IPS DF 6.9 (cell line): ENCODE measurements around the gene PLS1.
A peak's percentile ranks its signal among the peaks of the same experiment; 100 is the strongest.
"Not testable (repeated sequence)": the region's sequence is repeated elsewhere in the genome, so short reads cannot be mapped to it uniquely, and the experiment has no call there.

Source experiments
- DNase-seq: peaks from one replicate; pipeline ENCODE4 v3.0.0-alpha.2; 2013; ENCODE audit warnings: low read depth, low spot score
- H3K27ac ChIP-seq: one replicate; pipeline ENCODE4 v1.5.1; 2013; ENCODE audit warnings: low read length, control low read depth
- H3K27me3 ChIP-seq: 2 replicates; pipeline ENCODE4 v1.6.1; 2013; ENCODE audit warnings: mild to moderate bottlenecking, low read length; ENCODE audit not compliant: control insufficient read depth, insufficient read depth
- H3K36me3 ChIP-seq: 2 replicates; pipeline ENCODE4 v1.6.1; 2013; ENCODE audit warnings: low read length; ENCODE audit not compliant: control insufficient read depth, insufficient read depth
- H3K4me1 ChIP-seq: 2 replicates; pipeline ENCODE4 v1.6.1; 2013; ENCODE audit warnings: low read length; ENCODE audit not compliant: control insufficient read depth, insufficient read depth
- H3K4me3 ChIP-seq: 2 replicates; pipeline ENCODE4 v1.5.1; 2013; ENCODE audit warnings: mild to moderate bottlenecking, low read length
- H3K9me3 ChIP-seq: 2 replicates; pipeline ENCODE4 v1.6.1; 2013; ENCODE audit warnings: low read length, inconsistent platforms; ENCODE audit not compliant: control insufficient read depth, insufficient read depth
- whole genome bisulfite sequencing: extraction: QIAGEN DNeasy Blood & Tissue Kit; methylation state at CpG from one replicate; pipeline ENCODE4 v1.1.7; 2013; ENCODE audit warnings: mixed read lengths, missing lambda C conversion rate; ENCODE audit not compliant: insufficient read length, insufficient coverage; 5-methylcytosine and 5-hydroxymethylcytosine counted together

PLS1 gene

GRCh38 chr3:142595581-142595950, 627 bp upstream of the PLS1 start:
- no CpG with 5 or more reads among the region's 7 CpGs for WGBS
- Histone ChIP-seq H3K4me3 (peak overlapping the region; percentile 72; the same call in 1 of the 2 replicates), H3K4me1 (0 out of 2 replicates have a peak, but pooled peaks cover 1% of the 10 kb centered on the region), H3K27me3 (no peaks in the 10 kb centered on the region), H3K36me3 (no peaks in the 10 kb centered on the region), H3K27ac (no peak overlapping the region), H3K9me3 (no peaks in the 10 kb centered on the region)
- no peak for DNase-seq

DNA sequence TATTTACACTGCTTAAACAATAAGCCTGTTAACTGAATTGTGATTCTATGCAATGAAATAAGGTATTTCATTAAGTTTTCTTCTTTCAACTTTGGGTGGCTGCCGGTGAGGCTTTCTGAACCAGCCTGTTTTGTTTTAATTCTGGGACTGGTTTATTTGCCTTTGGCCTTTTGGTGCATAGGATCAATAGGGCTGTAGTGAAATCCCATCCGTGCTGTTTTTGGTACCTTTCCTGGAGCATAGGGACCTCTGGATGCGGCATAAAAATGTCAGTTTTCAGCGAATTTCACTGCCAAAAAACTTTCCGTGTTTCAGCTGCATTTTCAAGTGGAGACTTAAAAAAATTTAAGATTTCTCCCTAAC, 514 bp downstream of the PLS1 start:
- Histone ChIP-seq H3K27me3 (no peaks in the 10 kb centered on the region), H3K4me1 (0 out of 2 replicates have a peak, but pooled peaks cover 1% of the 10 kb centered on the region), H3K36me3 (no peaks in the 10 kb centered on the region), H3K27ac (no peak overlapping the region), H3K4me3 (peak overlapping the region; percentile 72; the same call in 1 of the 2 replicates), H3K9me3 (no peaks in the 10 kb centered on the region)
- WGBS, result no CpG with 5 or more reads among the region's 5 CpGs
- no peak for DNase-seq

- H3K4me3 ChIP-seq, result no peak overlapping the region
- H3K27ac ChIP-seq, result no peak overlapping the region
- H3K27me3 ChIP-seq, result no peaks in the 10 kb centered on the region
- H3K36me3 ChIP-seq, result no peaks in the 10 kb centered on the region
- DNase-seq, result no peak
- 0 out of 2 replicates have a peak, but pooled peaks cover 1% of the 10 kb centered on the region for H3K4me1 ChIP-seq
- no CpG with 5 or more reads among the region's 3 CpGs for WGBS
- no peaks in the 10 kb centered on the region for H3K9me3 ChIP-seq
These were observed 1.7 kb downstream of the PLS1 start for GRCh38 chr3:142597906-142598305.

GRCh38 chr3:142601713-142602112, 5.5 kb downstream of the PLS1 start:
- H3K27ac ChIP-seq, result no peak overlapping the region
- no peaks in the 10 kb centered on the region for H3K27me3 ChIP-seq
- no peak overlapping the region for H3K4me3 ChIP-seq
- whole genome bisulfite sequencing, result no CpG with 5 or more reads among the region's 4 CpGs
- DNase-seq, result no peak
- H3K36me3 ChIP-seq, result no peaks in the 10 kb centered on the region
- H3K4me1 ChIP-seq, result no peaks in the 10 kb centered on the region
- no peaks in the 10 kb centered on the region for H3K9me3 ChIP-seq

DNA sequence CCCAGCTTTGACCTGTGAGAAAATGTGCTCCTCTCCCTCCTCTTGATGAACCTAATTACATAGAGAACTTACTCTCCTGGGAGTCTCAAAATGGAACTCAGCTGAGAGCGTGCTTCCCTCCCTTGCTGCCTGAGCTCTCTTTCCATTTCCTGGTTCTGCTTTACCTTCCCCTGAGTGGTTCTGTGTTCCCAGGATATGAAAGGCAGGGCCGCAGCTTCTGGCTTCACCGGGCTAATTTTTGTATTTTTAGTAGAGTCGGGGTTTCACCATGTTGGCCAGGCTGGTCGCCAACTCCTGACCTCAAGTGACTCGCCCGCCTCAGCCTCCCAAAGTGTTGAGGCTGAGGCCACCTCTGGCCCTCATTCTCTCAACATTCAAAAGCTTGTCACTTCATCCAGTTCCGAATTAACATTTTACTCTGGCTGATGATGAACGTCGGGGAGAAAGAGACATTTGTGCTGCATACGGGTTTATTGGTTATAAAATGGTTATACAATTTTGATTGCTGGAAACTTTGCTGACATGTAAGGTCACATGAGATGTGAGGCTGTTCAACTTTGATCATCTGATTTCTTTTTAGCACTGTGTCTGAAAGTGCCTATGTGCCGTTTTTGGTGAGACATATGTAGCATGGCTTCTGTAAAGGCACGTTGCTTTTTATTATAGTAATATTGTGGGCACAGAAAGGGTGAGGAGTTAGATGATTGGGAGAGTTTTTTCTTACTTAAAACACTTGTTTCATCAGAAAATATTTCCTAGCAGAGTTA, 6.6 kb downstream of the PLS1 start:
- no peak for DNase-seq
- H3K27me3 ChIP-seq, result no peaks in the 10 kb centered on the region
- H3K4me3 ChIP-seq, result no peak overlapping the region
- no peaks in the 10 kb centered on the region for H3K36me3 ChIP-seq
- no peaks in the 10 kb centered on the region for H3K4me1 ChIP-seq
- H3K27ac ChIP-seq, result no peak overlapping the region
- H3K9me3 ChIP-seq, result no peaks in the 10 kb centered on the region
- WGBS, result no CpG with 5 or more reads among the region's 13 CpGs

DNA sequence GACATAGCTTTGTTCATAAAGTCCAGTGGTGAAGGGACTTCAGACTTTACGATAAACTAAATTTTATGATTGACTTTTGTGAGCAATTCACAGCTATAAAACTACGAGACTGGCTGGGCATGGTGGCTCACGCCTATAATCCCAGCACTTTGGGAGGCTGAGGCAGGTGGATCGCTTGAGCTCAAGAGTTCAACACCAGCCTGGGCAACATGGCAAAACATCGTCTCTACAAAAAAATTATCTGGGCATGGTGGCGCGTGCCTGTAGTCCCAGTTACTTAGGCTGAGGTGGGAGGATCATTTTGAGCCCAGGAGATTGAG, 7.2 kb downstream of the PLS1 start:
- H3K27ac ChIP-seq, H3K9me3 ChIP-seq, H3K4me3 ChIP-seq, H3K27me3 ChIP-seq, H3K36me3 ChIP-seq, H3K4me1 ChIP-seq, DNase-seq: not testable (repeated sequence)
- WGBS, result no CpG with 5 or more reads among the region's 7 CpGs

DNA sequence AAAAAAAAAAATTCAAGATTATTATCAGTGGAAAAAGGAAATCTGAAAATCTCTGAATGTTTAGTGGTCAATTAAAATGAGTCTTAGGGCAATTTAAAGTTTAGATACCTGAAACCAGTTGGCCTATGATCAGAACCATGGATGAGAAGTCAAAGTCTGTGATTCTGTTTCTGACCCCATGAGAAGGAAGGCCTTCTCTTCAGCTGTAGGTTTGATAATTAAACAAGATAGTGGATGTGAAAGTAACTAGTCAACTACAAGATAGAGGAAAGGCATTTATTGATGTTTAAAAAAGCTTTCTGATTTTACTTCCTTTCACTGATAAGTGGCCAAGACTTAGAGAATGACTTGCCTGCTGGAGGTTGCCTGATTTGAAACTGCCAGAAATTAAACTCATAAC, 8.7 kb downstream of the PLS1 start:
- no peaks in the 10 kb centered on the region for H3K9me3 ChIP-seq
- H3K27ac ChIP-seq, result no peak overlapping the region
- no peak for DNase-seq
- H3K4me3 ChIP-seq, result no peak overlapping the region
- H3K27me3 ChIP-seq, result no peaks in the 10 kb centered on the region
- H3K4me1 ChIP-seq, result no peaks in the 10 kb centered on the region
- no peaks in the 10 kb centered on the region for H3K36me3 ChIP-seq

GRCh38 chr3:142608631-142609030, 12.4 kb downstream of the PLS1 start:
- no CpG with 5 or more reads among the region's 1 CpG for WGBS
- H3K4me3 ChIP-seq, result no peak overlapping the region
- H3K27ac ChIP-seq, result no peak overlapping the region
- H3K27me3 ChIP-seq, result no peaks in the 10 kb centered on the region
- H3K4me1 ChIP-seq, result no peaks in the 10 kb centered on the region
- no peaks in the 10 kb centered on the region for H3K9me3 ChIP-seq
- no peak for DNase-seq
- no peaks in the 10 kb centered on the region for H3K36me3 ChIP-seq

GRCh38 chr3:142609136-142609535, 12.9 kb downstream of the PLS1 start:
- Histone ChIP-seq H3K4me1 (no peaks in the 10 kb centered on the region), H3K27ac (no peak overlapping the region), H3K27me3 (no peaks in the 10 kb centered on the region), H3K36me3 (no peaks in the 10 kb centered on the region), H3K9me3 (no peaks in the 10 kb centered on the region), H3K4me3 (no peak overlapping the region)
- WGBS, result no CpG with 5 or more reads among the region's 1 CpG
- no peak for DNase-seq

DNA sequence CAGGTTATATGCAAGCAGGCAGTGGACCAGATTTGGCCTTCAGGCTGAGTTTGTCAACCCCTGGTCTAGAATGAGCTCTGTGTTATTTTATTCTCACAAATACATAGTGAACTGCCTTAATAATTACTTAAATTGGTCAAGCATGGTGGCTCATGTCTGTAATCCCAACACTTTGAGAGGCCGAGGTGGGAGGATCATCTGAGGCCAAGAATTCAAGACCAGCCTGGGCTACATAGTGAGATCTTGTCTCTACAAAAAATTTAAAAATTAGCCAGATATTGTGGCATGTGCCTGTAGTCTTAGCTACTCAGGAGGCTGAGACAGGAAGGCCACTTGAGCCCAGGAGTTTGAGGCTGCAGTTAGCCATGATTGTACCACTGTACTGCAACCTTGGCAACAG, 15.0 kb downstream of the PLS1 start:
- Histone ChIP-seq H3K27me3 (no peaks in the 10 kb centered on the region), H3K4me1 (no peaks in the 10 kb centered on the region), H3K9me3 (no peaks in the 10 kb centered on the region), H3K27ac (no peak overlapping the region), H3K36me3 (no peaks in the 10 kb centered on the region), H3K4me3 (no peak overlapping the region)
- DNase-seq, result no peak
- WGBS, result no CpG with 5 or more reads among the region's 1 CpG

DNA sequence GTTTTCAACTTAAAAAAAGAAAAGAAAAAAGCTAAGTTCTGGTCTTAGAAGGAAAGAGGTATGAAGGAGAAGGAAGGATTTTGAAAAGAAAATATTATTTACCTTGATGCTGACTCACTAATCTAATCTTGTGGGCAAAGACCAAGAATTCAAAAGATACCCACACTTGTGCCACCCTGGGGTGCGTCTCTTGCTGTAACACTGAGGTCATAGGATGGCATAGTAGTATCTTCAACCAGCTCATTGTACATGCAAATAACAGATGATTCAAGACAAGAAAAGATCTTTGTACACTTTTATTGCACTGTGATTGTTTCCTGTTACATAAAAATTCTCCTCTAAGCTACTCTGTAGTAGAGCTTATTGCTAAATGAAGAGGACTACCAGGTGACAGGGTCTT, 17.3 kb downstream of the PLS1 start:
- Histone ChIP-seq H3K4me1 (no peaks in the 10 kb centered on the region), H3K9me3 (no peaks in the 10 kb centered on the region), H3K27me3 (no peaks in the 10 kb centered on the region), H3K27ac (no peak overlapping the region), H3K36me3 (no peaks in the 10 kb centered on the region), H3K4me3 (no peak overlapping the region)
- WGBS, result no CpG with 5 or more reads among the region's 1 CpG
- no peak for DNase-seq
